Natural killer cell (primary cell): Measurements from ENCODE around the gene PLCB1. TPM values are rescaled to one million over a fixed set of nuclear protein-coding genes. Genes with fewer than 3 reads are reported as not detected.

Experiments used
- ATAC-seq, 3 donors: fragments of 150-1000 bp in 2 of 3; fragments of 200-7000 bp in 1 of 3; cut with Tn5 transposase; 1 replicate in 1 of 3; 2 replicates in 2 of 3; pipeline ENCODE4 v1.10.0; 2021; ENCODE audit warnings: mild to moderate bottlenecking in 2 of 3, moderate library complexity in 2 of 3
- DNase-seq, 2 donors: peaks; one replicate each; pipeline versions ENCODE4 v3.0.0 to v3.0.0-alpha.2; 2013 to 2021; ENCODE audit warnings: mixed read lengths in 1 of 2
- H3K27ac ChIP-seq: one replicate; pipeline ENCODE4 v1.5.1; 2013; ENCODE audit warnings: mild to moderate bottlenecking, low read length
- H3K27me3 ChIP-seq: one replicate; pipeline ENCODE4 v1.6.1; 2013; ENCODE audit warnings: low read length; ENCODE audit not compliant: control insufficient read depth, insufficient read depth
- H3K36me3 ChIP-seq: one replicate; pipeline ENCODE4 v1.6.1; 2013; ENCODE audit warnings: low read length; ENCODE audit not compliant: control insufficient read depth, insufficient read depth
- H3K4me1 ChIP-seq: one replicate; pipeline ENCODE4 v1.6.1; 2013; ENCODE audit warnings: low read length; ENCODE audit not compliant: control insufficient read depth, insufficient read depth
- H3K4me3 ChIP-seq: one replicate; pipeline ENCODE4 v1.5.1; 2013; ENCODE audit warnings: low read length
- H3K9me3 ChIP-seq: one replicate; pipeline ENCODE4 v1.6.1; 2013; ENCODE audit warnings: low read length; ENCODE audit not compliant: control insufficient read depth, insufficient read depth
- H3K27ac Mint-ChIP-seq, 2 donors: one replicate each; pipeline ENCODE4 v1.8.0; 2022; ENCODE audit warnings: mild to moderate bottlenecking in 2 of 2, mixed read lengths in 2 of 2, moderate library complexity in 1 of 2
- H3K27me3 Mint-ChIP-seq, 2 donors: one replicate each; pipeline ENCODE4 v1.8.0; 2022; ENCODE audit warnings: low read depth in 2 of 2, mixed read lengths in 2 of 2
- H3K36me3 Mint-ChIP-seq: one replicate; pipeline ENCODE4 v1.8.0; 2022; ENCODE audit warnings: mixed read lengths
- H3K4me1 Mint-ChIP-seq, 2 donors: one replicate each; pipeline ENCODE4 v1.8.0; 2022; ENCODE audit warnings: mixed read lengths in 2 of 2
- H3K4me3 Mint-ChIP-seq: one replicate; pipeline ENCODE4 v1.8.0; 2022; ENCODE audit warnings: mild to moderate bottlenecking, moderate library complexity, mixed read lengths
- H3K9me3 Mint-ChIP-seq, 2 donors: one replicate each; pipeline ENCODE4 v1.8.0; 2022; ENCODE audit warnings: mixed read lengths in 2 of 2
- WGBS: methylation state at CpG from one replicate; pipeline ENCODE4 v1.1.7; 2013; ENCODE audit warnings: missing lambda C conversion rate; ENCODE audit not compliant: insufficient coverage; 5-methylcytosine and 5-hydroxymethylcytosine counted together
- intact Hi-C: fragments of 100-400 bp; cut with micrococcal nuclease; formaldehyde crosslinking; loops from one replicate; pipeline ENCODE4 v1.14.2; 2022
- total RNA-seq, 4 donors: library from RNA; stranded (reverse); fragments of 120-200 nt in 1 of 4; gene quantifications; one replicate each; pipeline versions ENCODE4 v1.2.3 to v1.2.4, GENCODE V29; 2013 to 2022
- TF ChIP-seq, protein P1 (sequence below): fragments of 200-600 bp; IDR thresholded peaks from one replicate; pipeline ENCODE4 v1.8.0; 2022; ENCODE audit warnings: antibody characterized with exemption

Gene PLCB1
- total RNA-seq, 3 donors from 2014 or later (not counting 1 experiment from before 2014, with no cell fraction given): 48.7 to 66.2 (median 57.7) TPM

DNA sequence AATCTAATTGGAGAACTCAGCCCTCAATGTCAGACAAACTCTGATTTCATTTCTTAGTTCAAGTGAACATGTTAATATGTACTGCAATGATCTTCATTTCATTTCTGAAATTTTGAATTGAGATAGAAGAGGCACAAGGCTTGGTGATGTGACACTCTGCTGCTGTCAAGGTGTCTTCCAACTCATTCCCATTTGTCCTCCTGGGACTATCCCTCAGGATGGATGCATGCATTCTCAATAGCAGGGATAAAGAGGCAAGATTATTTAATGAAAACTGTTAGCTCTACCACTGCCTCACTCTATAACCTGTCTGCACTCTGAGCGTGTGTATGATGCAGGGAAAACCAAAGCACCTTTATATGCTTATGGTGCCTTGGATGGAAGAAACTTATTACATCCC, 78.7 kb downstream of the PLCB1 start:
- ATAC-seq: no peak
- intact Hi-C loops: loop anchor here (5.0 kb wide), 2 partner anchors 58 to 78 kb away; partner anchors contain the start of gene PLCB1

DNA sequence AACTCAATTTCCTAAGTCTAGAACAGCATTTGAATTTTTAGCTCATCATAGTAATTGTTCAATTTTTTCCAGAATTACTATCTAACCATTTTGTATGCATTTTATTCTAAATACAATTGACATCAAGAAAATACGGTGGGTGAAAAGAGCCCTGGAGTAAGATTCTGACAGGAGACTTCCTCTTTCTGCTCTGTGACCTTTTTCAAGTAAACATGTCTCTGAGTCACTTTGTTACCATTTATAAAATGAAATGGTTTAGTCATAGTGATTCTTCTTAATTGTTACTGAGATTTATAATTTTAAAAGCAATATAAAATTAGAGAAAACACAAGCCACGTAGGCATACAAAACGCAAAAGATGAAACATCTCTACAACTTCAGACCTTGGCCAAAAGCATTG, 80.2 kb downstream of the PLCB1 start:
- H3K4me1 Mint-ChIP-seq: peaks cover 63 to 77% of the 10 kb centered on the region in 2 donors
- no peaks in the 10 kb centered on the region for H3K36me3 ChIP-seq
- intact Hi-C loops: loop anchor here (5.0 kb wide), 2 partner anchors 60 to 80 kb away; partner anchors contain the start of gene PLCB1
- no peaks in the 10 kb centered on the region for H3K36me3 Mint-ChIP-seq
- H3K4me1 ChIP-seq: peaks cover 26% of the 10 kb centered on the region
- TF ChIP-seq, protein P1, sequence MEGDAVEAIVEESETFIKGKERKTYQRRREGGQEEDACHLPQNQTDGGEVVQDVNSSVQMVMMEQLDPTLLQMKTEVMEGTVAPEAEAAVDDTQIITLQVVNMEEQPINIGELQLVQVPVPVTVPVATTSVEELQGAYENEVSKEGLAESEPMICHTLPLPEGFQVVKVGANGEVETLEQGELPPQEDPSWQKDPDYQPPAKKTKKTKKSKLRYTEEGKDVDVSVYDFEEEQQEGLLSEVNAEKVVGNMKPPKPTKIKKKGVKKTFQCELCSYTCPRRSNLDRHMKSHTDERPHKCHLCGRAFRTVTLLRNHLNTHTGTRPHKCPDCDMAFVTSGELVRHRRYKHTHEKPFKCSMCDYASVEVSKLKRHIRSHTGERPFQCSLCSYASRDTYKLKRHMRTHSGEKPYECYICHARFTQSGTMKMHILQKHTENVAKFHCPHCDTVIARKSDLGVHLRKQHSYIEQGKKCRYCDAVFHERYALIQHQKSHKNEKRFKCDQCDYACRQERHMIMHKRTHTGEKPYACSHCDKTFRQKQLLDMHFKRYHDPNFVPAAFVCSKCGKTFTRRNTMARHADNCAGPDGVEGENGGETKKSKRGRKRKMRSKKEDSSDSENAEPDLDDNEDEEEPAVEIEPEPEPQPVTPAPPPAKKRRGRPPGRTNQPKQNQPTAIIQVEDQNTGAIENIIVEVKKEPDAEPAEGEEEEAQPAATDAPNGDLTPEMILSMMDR: no peak
- H3K9me3 ChIP-seq: no peaks in the 10 kb centered on the region
- H3K27me3 Mint-ChIP-seq: no peaks in the 10 kb centered on the region
- ATAC-seq: no peak
- 81% methylated on average over 2 of the region's 3 CpGs for WGBS
- no peak overlapping the region for H3K27ac ChIP-seq
- no peak for DNase-seq
- H3K4me3 ChIP-seq: no peak overlapping the region
- no peaks in the 10 kb centered on the region for H3K9me3 Mint-ChIP-seq
- H3K27me3 ChIP-seq: no peaks in the 10 kb centered on the region
- H3K4me3 Mint-ChIP-seq: no peak overlapping the region
- no peak overlapping the region for H3K27ac Mint-ChIP-seq

More for the DNA sequence above, 78.7 kb downstream of the PLCB1 start:
- Mint-ChIP-seq H3K4me1 (peaks cover 55 to 75% of the 10 kb centered on the region in 2 donors), H3K27me3 (no peaks in the 10 kb centered on the region), H3K9me3 (no peaks in the 10 kb centered on the region), H3K27ac (peak overlapping the region in 1 of 2 donors; percentile 23), H3K36me3 (no peaks in the 10 kb centered on the region), H3K4me3 (no peak overlapping the region)
- H3K36me3 ChIP-seq: no peaks in the 10 kb centered on the region
- no peak overlapping the region for H3K4me3 ChIP-seq
- TF ChIP-seq, protein P1: no peak
- 100% methylated on average over 1 of the region's 1 CpG for WGBS
- H3K27ac ChIP-seq: no peak overlapping the region
- H3K4me1 ChIP-seq: peaks cover 24% of the 10 kb centered on the region
- H3K27me3 ChIP-seq: no peaks in the 10 kb centered on the region
- no peak for DNase-seq
- H3K9me3 ChIP-seq: no peaks in the 10 kb centered on the region

DNA sequence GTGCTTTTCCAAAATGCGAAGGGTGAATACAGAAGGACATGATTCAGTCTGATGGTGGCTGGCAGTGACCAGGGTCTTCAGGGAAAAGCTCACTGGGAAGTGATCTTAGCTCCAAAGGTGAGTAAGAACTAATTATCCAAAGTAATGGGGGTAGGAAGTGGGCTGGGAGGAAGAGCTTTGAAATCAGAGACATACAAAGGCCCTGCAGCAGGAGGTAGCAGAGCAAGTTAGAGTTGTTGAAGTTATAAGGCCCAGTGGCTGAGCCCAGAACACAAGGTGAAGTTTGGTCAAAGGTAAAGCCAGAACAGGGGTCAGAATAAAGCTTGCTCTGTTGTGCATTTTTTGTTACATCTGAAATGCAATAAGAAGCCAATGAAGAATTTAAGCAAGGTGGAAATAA, 81.2 kb downstream of the PLCB1 start:
- peak overlapping the region; percentile 86 for H3K4me3 Mint-ChIP-seq
- intact Hi-C loops: loop anchor here (5.0 kb wide), 2 partner anchors 61 to 81 kb away; partner anchors contain the start of gene PLCB1
- H3K27ac Mint-ChIP-seq: peak overlapping the region; percentile 70 to 93
- Histone ChIP-seq H3K4me3 (no peak overlapping the region), H3K4me1 (peaks cover 21% of the 10 kb centered on the region), H3K9me3 (no peaks in the 10 kb centered on the region), H3K36me3 (no peaks in the 10 kb centered on the region), H3K27me3 (no peaks in the 10 kb centered on the region), H3K27ac (no peak overlapping the region)
- TF ChIP-seq, protein P1: no peak
- no peaks in the 10 kb centered on the region for H3K9me3 Mint-ChIP-seq
- no peaks in the 10 kb centered on the region for H3K36me3 Mint-ChIP-seq
- WGBS: 90% methylated on average over 1 of the region's 1 CpG
- H3K4me1 Mint-ChIP-seq: peaks cover 62 to 75% of the 10 kb centered on the region in 2 donors
- peak in 1 of 2 donors; percentile 15 for DNase-seq
- no peak for ATAC-seq
- H3K27me3 Mint-ChIP-seq: no peaks in the 10 kb centered on the region
